Esophagus squamous epithelium (tissue), 5 donors: ENCODE data around the gene NMUR1. TPM values are rescaled to one million over a fixed set of nuclear protein-coding genes. Genes with fewer than 3 reads are reported as not detected.
A peak's percentile ranks its signal among the peaks of the same experiment; 100 is the strongest.

Source experiments
- DNase-seq: peaks from one replicate; lab custom pipeline; 2025; lab: John Stamatoyannopoulos, UW
- H3K27ac ChIP-seq, 4 donors: fragments of 200-600 bp; sonication (generic); one replicate each; pipeline ENCODE4 v1.5.1; 2016 to 2019; ENCODE audit warnings: mild to moderate bottlenecking in 1 of 4
- H3K27me3 ChIP-seq, 4 donors: fragments of 200-600 bp; sonication (generic); 1 replicate in 3 of 4; 2 replicates in 1 of 4; pipeline versions ENCODE4 v1.5.1 to v1.6.0; 2017 to 2021; ENCODE audit warnings: antibody characterized with exemption in 1 of 4
- H3K36me3 ChIP-seq, 3 donors: fragments of 200-600 bp; sonication (generic); one replicate each; pipeline ENCODE4 v1.5.1; 2016 to 2019
- H3K4me1 ChIP-seq, 3 donors: fragments of 200-600 bp; sonication (generic); one replicate each; pipeline ENCODE4 v1.5.1; 2017 to 2019
- H3K4me3 ChIP-seq, 4 donors: fragments of 200-600 bp; sonication (generic); 1 replicate in 3 of 4; 2 replicates in 1 of 4; pipeline ENCODE4 v1.5.1; 2016 to 2019; ENCODE audit warnings: mild to moderate bottlenecking in 2 of 4, moderate library complexity in 1 of 4
- H3K9me3 ChIP-seq, 3 donors: fragments of 200-600 bp; sonication (generic); one replicate each; pipeline ENCODE4 v1.5.1; 2016 to 2019
- POLR2A ChIP-seq, 4 donors: fragments of 450-650 bp; IDR thresholded peaks; one replicate each; pipeline ENCODE4 v1.6.1; 2017; ENCODE audit warnings: antibody characterized with exemption in 4 of 4, mild to moderate bottlenecking in 4 of 4, moderate library complexity in 3 of 4
- WGBS, 2 donors: methylation state at CpG; one replicate each; pipeline ENCODE4 v1.1.5; 2018; 5-methylcytosine and 5-hydroxymethylcytosine counted together
- intact Hi-C: fragments of 100-400 bp; cut with DNase I; formaldehyde crosslinking; loops from one replicate; pipeline ENCODE4 v1.15.0; 2022
- total RNA-seq, 4 donors: library from RNA; depleted of rRNA; stranded (reverse); fragments of >200 nt; gene quantifications; one replicate each; pipeline ENCODE4 v1.1.0, GENCODE V29; 2016
- TF ChIP-seq, protein P1 (sequence below), 6 experiments: fragments of 450-650 bp in 4 of 6; fragments of 200-600 bp in 2 of 6; sonication (generic) in 2 of 6; IDR thresholded peaks; one replicate each; pipeline ENCODE4 v1.5.1; 2016 to 2019; ENCODE audit warnings: antibody characterized with exemption in 6 of 6, mild to moderate bottlenecking in 4 of 6, moderate library complexity in 4 of 6
- donor health status: DM: yes; HTN: yes; CAD: no.

Gene NMUR1
- total RNA-seq, 4 donors from 2014 or later = 0.15 to 1.5 TPM; not detected in 2

DNA sequence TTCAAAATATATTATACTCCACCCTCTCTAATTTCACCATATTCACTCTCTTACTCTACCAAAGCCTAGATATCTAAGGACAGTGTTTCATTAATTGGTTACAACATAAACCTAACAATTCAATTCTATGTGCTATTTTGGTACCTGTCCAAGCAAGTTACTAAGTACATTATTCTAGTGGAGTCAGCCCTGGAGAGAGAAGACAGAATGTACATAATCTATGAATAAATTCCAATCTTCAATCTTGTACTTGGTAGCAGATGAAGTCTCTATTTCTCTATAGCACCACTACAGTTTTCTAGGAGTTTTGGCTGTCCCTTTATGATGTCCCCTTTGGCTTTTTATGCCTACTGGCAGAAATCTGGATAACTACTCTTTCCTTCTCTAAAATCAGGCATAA, 27.6 kb downstream of the NMUR1 start:
- DNase-seq = no peak
- Histone ChIP-seq H3K4me1 (no peaks in the 10 kb centered on the region), H3K27me3 (no peaks in the 10 kb centered on the region), H3K4me3 (no peak overlapping the region), H3K9me3 (no peaks in the 10 kb centered on the region), H3K27ac (no peak overlapping the region), H3K36me3 (no peaks in the 10 kb centered on the region)
- TF ChIP-seq POLR2A (IDR thresholded peaks at IDR 0.05) = no peak
- TF ChIP-seq, protein P1, sequence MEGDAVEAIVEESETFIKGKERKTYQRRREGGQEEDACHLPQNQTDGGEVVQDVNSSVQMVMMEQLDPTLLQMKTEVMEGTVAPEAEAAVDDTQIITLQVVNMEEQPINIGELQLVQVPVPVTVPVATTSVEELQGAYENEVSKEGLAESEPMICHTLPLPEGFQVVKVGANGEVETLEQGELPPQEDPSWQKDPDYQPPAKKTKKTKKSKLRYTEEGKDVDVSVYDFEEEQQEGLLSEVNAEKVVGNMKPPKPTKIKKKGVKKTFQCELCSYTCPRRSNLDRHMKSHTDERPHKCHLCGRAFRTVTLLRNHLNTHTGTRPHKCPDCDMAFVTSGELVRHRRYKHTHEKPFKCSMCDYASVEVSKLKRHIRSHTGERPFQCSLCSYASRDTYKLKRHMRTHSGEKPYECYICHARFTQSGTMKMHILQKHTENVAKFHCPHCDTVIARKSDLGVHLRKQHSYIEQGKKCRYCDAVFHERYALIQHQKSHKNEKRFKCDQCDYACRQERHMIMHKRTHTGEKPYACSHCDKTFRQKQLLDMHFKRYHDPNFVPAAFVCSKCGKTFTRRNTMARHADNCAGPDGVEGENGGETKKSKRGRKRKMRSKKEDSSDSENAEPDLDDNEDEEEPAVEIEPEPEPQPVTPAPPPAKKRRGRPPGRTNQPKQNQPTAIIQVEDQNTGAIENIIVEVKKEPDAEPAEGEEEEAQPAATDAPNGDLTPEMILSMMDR (IDR thresholded peaks at IDR 0.05) = no peak
- intact Hi-C loops = no loop called here

DNA sequence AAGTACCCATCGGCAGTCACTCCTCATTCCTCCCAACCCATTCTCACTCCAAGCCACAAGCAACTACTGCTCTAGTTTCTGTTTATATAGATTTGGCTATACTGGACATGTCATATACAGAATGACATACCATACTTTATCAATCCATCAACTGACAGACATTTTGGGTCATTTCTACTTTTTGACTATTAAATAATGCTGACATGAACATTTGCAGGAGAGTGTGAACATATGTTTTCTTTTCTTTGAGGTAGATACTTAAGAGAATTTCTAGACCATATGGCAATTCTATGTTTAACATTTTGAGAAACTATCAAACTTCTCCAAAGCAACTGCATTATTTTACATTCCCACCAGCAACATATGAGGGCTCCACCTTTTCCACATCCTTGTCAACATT, 32.6 kb downstream of the NMUR1 start:
- TF ChIP-seq POLR2A (IDR thresholded peaks at IDR 0.05) = no peak
- TF ChIP-seq, protein P1 (IDR thresholded peaks at IDR 0.05) = no peak
- 77 to 81% methylated on average over 1 of the region's 1 CpG for WGBS, 2 donors
- no peak overlapping the region for H3K27ac ChIP-seq
- no peak overlapping the region for H3K4me3 ChIP-seq
- no peak for DNase-seq
- H3K36me3 ChIP-seq = no peaks in the 10 kb centered on the region
- H3K4me1 ChIP-seq = no peaks in the 10 kb centered on the region
- H3K9me3 ChIP-seq = no peaks in the 10 kb centered on the region
- intact Hi-C loops = no loop called here
- no peaks in the 10 kb centered on the region for H3K27me3 ChIP-seq

DNA sequence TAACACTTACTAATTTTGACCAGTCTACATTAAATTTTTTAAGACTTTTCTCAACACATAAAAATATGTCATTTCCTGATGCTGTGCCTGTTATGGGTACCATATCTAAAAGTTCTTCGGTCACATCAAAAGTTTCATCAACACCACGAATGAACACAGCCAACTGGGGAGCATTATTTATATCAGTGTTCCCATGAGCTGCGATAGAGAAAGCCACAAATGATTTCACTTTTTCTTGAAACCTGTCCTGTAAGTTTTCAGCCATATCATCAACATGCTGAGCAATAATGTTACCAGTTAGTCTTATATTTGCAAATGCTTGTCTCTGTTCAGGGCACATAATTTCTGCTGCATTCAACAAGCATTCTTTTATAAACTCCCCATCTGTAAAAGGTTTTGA, 35.6 kb downstream of the NMUR1 start:
- Histone ChIP-seq H3K27me3 (no peaks in the 10 kb centered on the region), H3K4me1 (no peaks in the 10 kb centered on the region), H3K36me3 (no peaks in the 10 kb centered on the region), H3K4me3 (no peak overlapping the region), H3K27ac (no peak overlapping the region), H3K9me3 (no peaks in the 10 kb centered on the region)
- 60 to 84% methylated on average over 3 of the region's 3 CpGs for WGBS, 2 donors
- TF ChIP-seq, protein P1 (IDR thresholded peaks at IDR 0.05) = no peak
- TF ChIP-seq POLR2A (IDR thresholded peaks at IDR 0.05) = no peak
- DNase-seq = no peak
- intact Hi-C loops = no loop called here

DNA sequence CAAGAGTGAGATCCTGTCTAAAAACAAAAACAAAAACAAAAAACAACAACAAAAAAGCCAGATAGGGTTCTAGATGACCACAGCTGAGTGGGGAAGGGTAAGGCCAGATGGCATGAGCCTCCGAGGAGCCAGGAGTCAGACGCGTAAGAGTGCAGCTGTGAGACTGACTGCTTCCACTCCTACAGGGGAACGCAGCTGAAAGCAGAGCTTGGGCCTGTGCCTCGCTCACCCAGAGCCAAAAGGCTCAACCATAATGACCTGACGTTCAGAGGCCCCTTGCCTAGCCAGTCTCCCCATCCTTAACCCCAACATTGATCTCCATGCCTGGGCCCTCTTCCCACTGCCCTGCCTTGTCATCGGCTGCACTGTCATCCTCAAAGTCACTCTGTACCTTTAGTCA, 39.4 kb downstream of the NMUR1 start:
- WGBS, 2 donors = 84 to 90% methylated on average over 7 of the region's 7 CpGs
- intact Hi-C loops = no loop called here
- Histone ChIP-seq H3K4me3 (no peak overlapping the region), H3K9me3 (no peaks in the 10 kb centered on the region), H3K36me3 (no peaks in the 10 kb centered on the region), H3K27me3 (no peaks in the 10 kb centered on the region), H3K27ac (no peak overlapping the region), H3K4me1 (no peaks in the 10 kb centered on the region)
- no peak for TF ChIP-seq POLR2A (IDR thresholded peaks at IDR 0.05)
- TF ChIP-seq, protein P1 (IDR thresholded peaks at IDR 0.05) = no peak
- no peak for DNase-seq

DNA sequence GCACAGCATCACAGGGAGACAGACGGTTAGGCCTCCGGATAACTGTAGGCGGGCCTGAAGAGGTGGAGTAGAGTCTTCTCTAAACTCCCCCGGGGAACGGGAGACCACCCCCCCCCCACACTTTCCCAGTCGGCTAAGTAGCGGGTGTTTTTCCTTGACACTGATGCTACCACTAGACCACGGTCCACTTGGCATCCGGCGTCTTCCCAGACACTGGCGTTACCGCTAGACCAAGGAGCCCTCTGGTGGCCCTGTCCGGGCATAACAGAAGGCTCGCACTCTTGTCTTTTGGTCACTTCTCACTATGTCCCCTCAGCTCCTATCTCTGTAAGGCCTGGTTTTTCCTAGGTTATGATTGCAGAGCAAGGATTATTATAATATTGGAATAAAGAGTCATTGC, 40.3 kb downstream of the NMUR1 start:
- Histone ChIP-seq H3K27me3 (no peaks in the 10 kb centered on the region), H3K36me3 (no peaks in the 10 kb centered on the region), H3K9me3 (no peaks in the 10 kb centered on the region), H3K4me3 (no peak overlapping the region), H3K27ac (no peak overlapping the region), H3K4me1 (no peaks in the 10 kb centered on the region)
- intact Hi-C loops = loop anchor here (10.0 kb wide), 1 partner anchor 65 kb away; no protein-coding TSS in a partner anchor
- TF ChIP-seq, protein P1 (IDR thresholded peaks at IDR 0.05) = peak in 1 of 6 experiments; percentile 35
- TF ChIP-seq POLR2A (IDR thresholded peaks at IDR 0.05) = no peak
- no peak for DNase-seq
- 79 to 84% methylated on average over 13 to 14 of the region's 14 CpGs for whole genome bisulfite sequencing, 2 donors
